GM23248 (cell line): Measurements from ENCODE around the gene SALL4. TPM values are rescaled to one million over a fixed set of nuclear protein-coding genes. Genes with fewer than 3 reads are reported as not detected.
"Not testable (repeated sequence)": the region's sequence is repeated elsewhere in the genome, so short reads cannot be mapped to it uniquely, and the experiment has no call there.

Experiments
- DNase-seq: peaks from one replicate; pipeline ENCODE4 v3.0.0-alpha.2; 2015
- H2AFZ ChIP-seq: fragments of 200-600 bp; sonication (generic); 2 replicates; pipeline ENCODE4 v1.6.1; 2016; ENCODE audit warnings: antibody characterized with exemption
- H3F3A ChIP-seq: fragments of 200-600 bp; sonication (generic); 2 replicates; pipeline ENCODE4 v1.6.1; 2016; ENCODE audit warnings: mild to moderate bottlenecking, antibody characterized with exemption, mixed run types; ENCODE audit not compliant: insufficient read depth
- H3K27ac ChIP-seq: fragments of 200-600 bp; sonication (generic); 2 replicates; pipeline ENCODE4 v1.5.1; 2016; ENCODE audit warnings: mild to moderate bottlenecking
- H3K27me3 ChIP-seq: fragments of 200-600 bp; sonication (generic); replicated peaks from 2 replicates; pipeline ENCODE4 v1.6.1; 2016; ENCODE audit warnings: mild to moderate bottlenecking; ENCODE audit not compliant: insufficient read depth
- H3K36me3 ChIP-seq: fragments of 200-600 bp; sonication (generic); 2 replicates; pipeline ENCODE4 v1.6.1; 2016; ENCODE audit warnings: low read depth, mild to moderate bottlenecking
- H3K4me1 ChIP-seq: fragments of 200-600 bp; sonication (generic); 2 replicates; pipeline ENCODE4 v1.6.1; 2016; ENCODE audit warnings: mild to moderate bottlenecking; ENCODE audit not compliant: insufficient read depth
- H3K4me2 ChIP-seq: fragments of 200-600 bp; sonication (generic); one replicate; pipeline ENCODE4 v1.6.1; 2016; ENCODE audit warnings: mild to moderate bottlenecking; ENCODE audit not compliant: unreplicated experiment
- H3K4me3 ChIP-seq: fragments of 200-600 bp; sonication (generic); 2 replicates; pipeline ENCODE4 v1.5.1; 2016; ENCODE audit warnings: mild to moderate bottlenecking
- H3K79me2 ChIP-seq: fragments of 200-600 bp; sonication (generic); 2 replicates; pipeline ENCODE4 v1.6.1; 2016; ENCODE audit warnings: mild to moderate bottlenecking; ENCODE audit not compliant: insufficient read depth
- H3K9ac ChIP-seq: fragments of 200-600 bp; sonication (generic); 2 replicates; pipeline ENCODE4 v1.6.1; 2016; ENCODE audit warnings: mild to moderate bottlenecking
- H3K9me2 ChIP-seq: fragments of 200-600 bp; sonication (generic); 2 replicates; pipeline ENCODE4 v1.6.1; 2016; ENCODE audit warnings: mixed run types, mild to moderate bottlenecking, moderate library complexity; ENCODE audit not compliant: insufficient read depth
- H3K9me3 ChIP-seq: fragments of 200-600 bp; sonication (generic); one replicate; pipeline ENCODE4 v1.6.1; 2017; ENCODE audit warnings: low read depth
- H4K20me1 ChIP-seq: fragments of 200-600 bp; sonication (generic); 2 replicates; pipeline ENCODE4 v1.6.0; 2016; ENCODE audit not compliant: insufficient read depth
- EZH2 ChIP-seq: fragments of 200-600 bp; sonication (generic); IDR thresholded peaks from 2 replicates; pipeline ENCODE4 v1.6.1; 2018; ENCODE audit warnings: antibody characterized with exemption, mild to moderate bottlenecking; ENCODE audit not compliant: insufficient read depth, poor library complexity, severe bottlenecking
- EZH2phosphoT487 ChIP-seq: fragments of 200-600 bp; sonication (generic); IDR thresholded peaks from 2 replicates; pipeline ENCODE4 v1.6.1; 2018; ENCODE audit warnings: antibody characterized with exemption, moderate library complexity, mild to moderate bottlenecking, low read depth; ENCODE audit not compliant: insufficient read depth
- WGBS, 2 experiments: methylation state at CpG; one replicate each; pipeline ENCODE4 v1.1.6; 2015 to 2017; ENCODE audit warnings: low lambda C conversion rate in 2 of 2, low coverage in 1 of 2; ENCODE audit errors: missing lambda C conversion rate in 2 of 2; 5-methylcytosine and 5-hydroxymethylcytosine counted together
- in situ Hi-C: fragments of 300-500 bp; cut with MboI; formaldehyde crosslinking; loops from 2 replicates; pipeline ENCODE4 v1.15.0; 2020
- polyA plus RNA-seq: library from polyadenylated mRNA; unstranded; fragments of >200 nt; fragmentation: Nextera tagmentation; extraction: Ambion mirVana; gene quantifications from 2 replicates; pipeline ENCODE4 v1.2.1, GENCODE V29; 2016
- total RNA-seq: library from RNA; depleted of rRNA; stranded (reverse); fragments of >200 nt; shearing (Covaris generic); gene quantifications from 2 replicates; pipeline ENCODE4 v1.2.3, GENCODE V29; 2014

SALL4 gene
- total and polyA plus RNA-seq, 2 experiments from 2014 or later = not detected

- WGBS, 2 experiments = 51 to 55% methylated on average over 2 of the region's 2 CpGs
- Histone ChIP-seq H3K4me1 (no peaks in the 10 kb centered on the region), H3K9me2 (no peaks in the 10 kb centered on the region), H3K9ac (no peak overlapping the region), H2AFZ (no peak overlapping the region), H3K4me2 (no peak overlapping the region), H4K20me1 (no peaks in the 10 kb centered on the region), H3K27ac (no peak overlapping the region), H3F3A (no peaks in the 10 kb centered on the region), H3K79me2 (no peaks in the 10 kb centered on the region), H3K9me3 (no peaks in the 10 kb centered on the region), H3K36me3 (no peaks in the 10 kb centered on the region), H3K4me3 (no peak overlapping the region), H3K27me3 (no peaks in the 10 kb centered on the region)
- in situ Hi-C loops = loop anchor here (25.0 kb wide), 1 partner anchor 802 kb away; no protein-coding TSS in a partner anchor
- no peak for DNase-seq
- TF ChIP-seq EZH2phosphoT487 (no peak), EZH2 (no peak)
These were observed 12.9 kb downstream of the SALL4 start for GRCh38 chr20:51789434-51789833.

DNA sequence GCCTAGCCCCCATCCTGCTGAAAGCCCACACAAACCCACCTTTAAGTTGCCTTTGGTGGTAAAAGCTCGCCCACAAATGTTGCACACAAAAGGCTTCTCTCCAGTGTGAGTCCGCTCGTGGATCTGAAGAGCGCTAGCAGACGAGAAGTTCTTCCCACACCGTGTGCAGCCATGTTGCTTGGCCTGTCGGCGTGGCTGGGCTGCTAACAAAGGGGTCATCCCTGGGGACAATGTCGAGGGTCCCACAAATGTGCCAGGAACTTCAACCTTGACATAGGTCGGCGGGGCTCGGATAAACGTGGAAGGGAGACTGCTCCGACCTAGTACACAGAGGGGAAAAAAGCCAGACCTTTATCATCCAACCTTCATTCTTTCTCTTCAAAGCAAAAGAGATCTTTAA lies 13.5 kb downstream of the SALL4 start:
- no peaks in the 10 kb centered on the region for H3K79me2 ChIP-seq

GRCh38 chr20:51784299-51784698 lies 18.0 kb downstream of the SALL4 start:
- Histone ChIP-seq H3K27me3 (no peaks in the 10 kb centered on the region), H3K79me2 (no peaks in the 10 kb centered on the region), H3K9ac (no peak overlapping the region), H3K4me2 (no peak overlapping the region), H3K9me2 (no peaks in the 10 kb centered on the region), H3K36me3 (no peaks in the 10 kb centered on the region), H2AFZ (no peak overlapping the region), H3F3A (no peaks in the 10 kb centered on the region), H3K27ac (no peak overlapping the region), H3K4me3 (no peak overlapping the region), H4K20me1 (no peaks in the 10 kb centered on the region), H3K9me3 (no peaks in the 10 kb centered on the region), H3K4me1 (no peaks in the 10 kb centered on the region)
- no peak for DNase-seq
- WGBS, 2 experiments = 82 to 84% methylated on average over 15 of the region's 15 CpGs
- no peak for TF ChIP-seq EZH2
- no peak for TF ChIP-seq EZH2phosphoT487
- in situ Hi-C loops = loop anchor here (25.0 kb wide), 1 partner anchor 797 kb away; no protein-coding TSS in a partner anchor

More for the DNA sequence above, 13.5 kb downstream of the SALL4 start:
- in situ Hi-C loops = loop anchor here (25.0 kb wide), 1 partner anchor 802 kb away; no protein-coding TSS in a partner anchor
- no peaks in the 10 kb centered on the region for H4K20me1 ChIP-seq
- no peak overlapping the region for H3K4me2 ChIP-seq
- WGBS, 2 experiments = 89% methylated on average over 14 of the region's 14 CpGs
- no peak for DNase-seq
- H3F3A ChIP-seq = no peaks in the 10 kb centered on the region
- no peak overlapping the region for H2AFZ ChIP-seq
- no peak overlapping the region for H3K27ac ChIP-seq
- no peak overlapping the region for H3K9ac ChIP-seq
- no peaks in the 10 kb centered on the region for H3K27me3 ChIP-seq
- no peaks in the 10 kb centered on the region for H3K36me3 ChIP-seq
- H3K4me3 ChIP-seq = no peak overlapping the region
- no peaks in the 10 kb centered on the region for H3K9me3 ChIP-seq
- H3K9me2 ChIP-seq = no peaks in the 10 kb centered on the region
- no peaks in the 10 kb centered on the region for H3K4me1 ChIP-seq
- TF ChIP-seq EZH2phosphoT487 = no peak
- no peak for TF ChIP-seq EZH2

DNA sequence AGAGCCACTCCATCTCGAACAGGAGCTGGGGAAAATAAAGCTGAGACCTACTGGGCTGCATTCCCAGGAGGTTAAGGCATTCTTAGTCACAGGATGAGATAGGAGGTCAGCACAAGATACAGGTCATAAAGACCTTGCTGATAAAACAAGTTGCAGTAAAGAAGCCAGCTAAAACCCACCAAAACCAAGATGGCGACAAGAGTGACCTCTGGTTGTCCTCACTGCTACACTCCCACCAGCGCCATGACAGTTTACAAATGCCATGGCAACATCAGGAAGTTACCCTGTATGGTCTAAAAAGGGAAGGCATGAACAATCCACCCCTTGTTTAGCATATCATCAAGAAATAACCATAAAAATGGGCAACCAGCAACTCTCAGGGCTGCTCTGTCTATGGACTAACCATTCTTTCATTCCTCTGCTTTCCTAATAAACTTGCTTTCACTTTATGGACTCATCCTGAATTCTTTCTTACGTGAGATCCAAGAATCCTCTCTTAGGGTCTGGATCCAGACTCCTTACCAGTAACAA lies 24.0 kb downstream of the SALL4 start:
- H3K4me1 ChIP-seq, H3K9ac ChIP-seq, DNase-seq, H3F3A ChIP-seq, H3K4me2 ChIP-seq, H3K9me2 ChIP-seq, H3K27ac ChIP-seq, H3K79me2 ChIP-seq, H3K27me3 ChIP-seq, H3K36me3 ChIP-seq, H3K4me3 ChIP-seq, H4K20me1 ChIP-seq, H3K9me3 ChIP-seq, H2AFZ ChIP-seq: not testable (repeated sequence)
- in situ Hi-C loops = loop anchor here (10.0 to 25.0 kb wide), 4 partner anchors 57 to 791 kb away; no protein-coding TSS in a partner anchor
- 77 to 80% methylated on average over 4 of the region's 4 CpGs for WGBS, 2 experiments
